WTC11 (cell line): ENCODE results near the gene ITPRID1. TPM values are rescaled to one million over a fixed set of nuclear protein-coding genes. Genes with fewer than 3 reads are reported as not detected.

ENCODE experiments used
- ATAC-seq: fragments of 200-7000 bp; cut with Tn5 transposase; 2 replicates; pipeline ENCODE4 v1.10.0; 2021; ENCODE audit warnings: mild to moderate bottlenecking, moderate library complexity
- CTCF ChIA-PET: fragments of 300-600 bp; sonication (Branson Sonifier 250); formaldehyde crosslinking; loops from one replicate; lab custom pipeline; 2021; ENCODE audit warnings: antibody characterized with exemption; lab: Charles Lee
- POLR2A ChIA-PET: fragments of 350-600 bp; sonication (Branson Sonifier 250); formaldehyde crosslinking; loops from one replicate; lab custom pipeline; 2021; ENCODE audit warnings: antibody characterized with exemption; lab: Charles Lee
- DNase-seq: peaks from one replicate; pipeline ENCODE4 v3.0.0; 2021; ENCODE audit warnings: low spot score
- H3K27ac Mint-ChIP-seq: 2 replicates; pipeline ENCODE4 v1.8.0; 2021; ENCODE audit warnings: mixed read lengths
- H3K27me3 Mint-ChIP-seq: 2 replicates; pipeline ENCODE4 v1.8.0; 2021; ENCODE audit warnings: low read depth, mild to moderate bottlenecking, moderate library complexity, mixed read lengths
- H3K36me3 Mint-ChIP-seq: 2 replicates; pipeline ENCODE4 v1.8.0; 2021; ENCODE audit warnings: mixed read lengths
- H3K4me1 Mint-ChIP-seq: 2 replicates; pipeline ENCODE4 v1.8.0; 2022; ENCODE audit warnings: mixed read lengths
- H3K4me3 Mint-ChIP-seq: 2 replicates; pipeline ENCODE4 v1.8.0; 2021; ENCODE audit warnings: mild to moderate bottlenecking, moderate library complexity, mixed read lengths
- H3K9me3 Mint-ChIP-seq: 2 replicates; pipeline ENCODE4 v1.8.0; 2021; ENCODE audit warnings: mixed read lengths
- ATF1 ChIP-seq: sonication (generic); formaldehyde crosslinking; IDR thresholded peaks from 2 replicates; pipeline ENCODE4 v1.8.1; 2023; ENCODE audit warnings: mild to moderate bottlenecking, moderate library complexity, missing genetic modification reagents
- ATF3 ChIP-seq: sonication (generic); formaldehyde crosslinking; conservative IDR thresholded peaks from 2 replicates; pipeline ENCODE4 v1.8.1; 2022; ENCODE audit warnings: mild to moderate bottlenecking, missing genetic modification reagents
- FOXJ3 ChIP-seq: sonication (generic); formaldehyde crosslinking; IDR thresholded peaks from 2 replicates; pipeline ENCODE4 v1.9.0; 2021; ENCODE audit warnings: missing genetic modification reagents, mild to moderate bottlenecking, borderline replicate concordance
- GTF2I ChIP-seq: fragments of 250-450 bp; sonication (Bioruptor Pico); conservative IDR thresholded peaks from 2 replicates; pipeline ENCODE4 v1.4.0; 2021; ENCODE audit warnings: mild to moderate bottlenecking
- HMGA2 ChIP-seq: fragments of 250-450 bp; sonication (Bioruptor Pico); IDR thresholded peaks from 2 replicates; pipeline ENCODE4 v1.4.0; 2021; ENCODE audit warnings: mild to moderate bottlenecking, moderate library complexity
- NFYB ChIP-seq: sonication (generic); formaldehyde crosslinking; conservative IDR thresholded peaks from 2 replicates; pipeline ENCODE4 v1.8.0; 2022; ENCODE audit warnings: low read depth, missing genetic modification reagents
- NR1H2 ChIP-seq: sonication (generic); formaldehyde crosslinking; IDR thresholded peaks from 2 replicates; pipeline ENCODE4 v1.9.0; 2021; ENCODE audit warnings: mild to moderate bottlenecking, moderate library complexity, missing genetic modification reagents
- OVOL2 ChIP-seq: fragments of 250-450 bp; sonication (Bioruptor Pico); IDR thresholded peaks from 2 replicates; pipeline ENCODE4 v1.9.0; 2021; ENCODE audit warnings: mild to moderate bottlenecking, borderline replicate concordance
- TCF7 ChIP-seq: sonication (generic); formaldehyde crosslinking; IDR thresholded peaks from 2 replicates; pipeline ENCODE4 v1.8.0; 2022; ENCODE audit warnings: mild to moderate bottlenecking, low read depth, missing genetic modification reagents, moderate library complexity
- ZBTB43 ChIP-seq: sonication (generic); formaldehyde crosslinking; IDR thresholded peaks from 2 replicates; pipeline ENCODE4 v1.8.1; 2023; ENCODE audit warnings: mild to moderate bottlenecking, missing genetic modification reagents
- ZNF423 ChIP-seq: fragments of 250-450 bp; sonication (Bioruptor Pico); IDR thresholded peaks from 2 replicates; pipeline ENCODE4 v2.1.2; 2022; ENCODE audit warnings: mild to moderate bottlenecking, moderate library complexity
- ZNF532 ChIP-seq: fragments of 250-450 bp; sonication (Bioruptor Pico); IDR thresholded peaks from 2 replicates; pipeline ENCODE4 v1.9.0; 2021; ENCODE audit warnings: mild to moderate bottlenecking, borderline replicate concordance
- total RNA-seq: library from RNA; stranded (reverse); gene quantifications from 3 replicates; pipeline ENCODE4 v1.2.3, GENCODE V29; 2021
- TF ChIP-seq, protein P1 (sequence below): sonication (generic); formaldehyde crosslinking; IDR thresholded peaks from 2 replicates; pipeline ENCODE4 v1.8.0; 2023; ENCODE audit warnings: missing genetic modification reagents, mild to moderate bottlenecking, borderline replicate concordance
- TF ChIP-seq, protein P2 (sequence below): fragments of 250-450 bp; sonication (Bioruptor Pico); IDR thresholded peaks from 2 replicates; pipeline ENCODE4 v1.9.0; 2021; ENCODE audit warnings: mild to moderate bottlenecking

The ITPRID1 gene
- total RNA-seq, 1 experiment from 2014 or later, result 0.98 TPM

GRCh38 chr7:31495653-31496052 lies 18.2 kb upstream of the ITPRID1 start (continued):
- TF ChIP-seq, protein P1, sequence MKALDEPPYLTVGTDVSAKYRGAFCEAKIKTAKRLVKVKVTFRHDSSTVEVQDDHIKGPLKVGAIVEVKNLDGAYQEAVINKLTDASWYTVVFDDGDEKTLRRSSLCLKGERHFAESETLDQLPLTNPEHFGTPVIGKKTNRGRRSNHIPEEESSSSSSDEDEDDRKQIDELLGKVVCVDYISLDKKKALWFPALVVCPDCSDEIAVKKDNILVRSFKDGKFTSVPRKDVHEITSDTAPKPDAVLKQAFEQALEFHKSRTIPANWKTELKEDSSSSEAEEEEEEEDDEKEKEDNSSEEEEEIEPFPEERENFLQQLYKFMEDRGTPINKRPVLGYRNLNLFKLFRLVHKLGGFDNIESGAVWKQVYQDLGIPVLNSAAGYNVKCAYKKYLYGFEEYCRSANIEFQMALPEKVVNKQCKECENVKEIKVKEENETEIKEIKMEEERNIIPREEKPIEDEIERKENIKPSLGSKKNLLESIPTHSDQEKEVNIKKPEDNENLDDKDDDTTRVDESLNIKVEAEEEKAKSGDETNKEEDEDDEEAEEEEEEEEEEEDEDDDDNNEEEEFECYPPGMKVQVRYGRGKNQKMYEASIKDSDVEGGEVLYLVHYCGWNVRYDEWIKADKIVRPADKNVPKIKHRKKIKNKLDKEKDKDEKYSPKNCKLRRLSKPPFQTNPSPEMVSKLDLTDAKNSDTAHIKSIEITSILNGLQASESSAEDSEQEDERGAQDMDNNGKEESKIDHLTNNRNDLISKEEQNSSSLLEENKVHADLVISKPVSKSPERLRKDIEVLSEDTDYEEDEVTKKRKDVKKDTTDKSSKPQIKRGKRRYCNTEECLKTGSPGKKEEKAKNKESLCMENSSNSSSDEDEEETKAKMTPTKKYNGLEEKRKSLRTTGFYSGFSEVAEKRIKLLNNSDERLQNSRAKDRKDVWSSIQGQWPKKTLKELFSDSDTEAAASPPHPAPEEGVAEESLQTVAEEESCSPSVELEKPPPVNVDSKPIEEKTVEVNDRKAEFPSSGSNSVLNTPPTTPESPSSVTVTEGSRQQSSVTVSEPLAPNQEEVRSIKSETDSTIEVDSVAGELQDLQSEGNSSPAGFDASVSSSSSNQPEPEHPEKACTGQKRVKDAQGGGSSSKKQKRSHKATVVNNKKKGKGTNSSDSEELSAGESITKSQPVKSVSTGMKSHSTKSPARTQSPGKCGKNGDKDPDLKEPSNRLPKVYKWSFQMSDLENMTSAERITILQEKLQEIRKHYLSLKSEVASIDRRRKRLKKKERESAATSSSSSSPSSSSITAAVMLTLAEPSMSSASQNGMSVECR (CRISPR knock-in tag), result no peak
- no peak for TF ChIP-seq ATF3 (CRISPR knock-in tag)
- no peak for TF ChIP-seq NFYB (CRISPR knock-in tag)

- no peak overlapping the region; the same call in 1 of the 2 replicates for H3K27ac Mint-ChIP-seq
- no peak for ATAC-seq
- TF ChIP-seq ZNF532 (CRISPR knock-in tag) (no peak), OVOL2 (CRISPR knock-in tag) (no peak), ATF1 (CRISPR knock-in tag) (no peak), FOXJ3 (CRISPR knock-in tag) (no peak), ZBTB43 (no peak), GTF2I (no peak), TCF7 (CRISPR knock-in tag) (no peak), ZNF423 (no peak), NR1H2 (CRISPR knock-in tag) (no peak), HMGA2 (no peak)
- TF ChIP-seq, protein P1 (CRISPR knock-in tag), result no peak
- TF ChIP-seq, protein P2, sequence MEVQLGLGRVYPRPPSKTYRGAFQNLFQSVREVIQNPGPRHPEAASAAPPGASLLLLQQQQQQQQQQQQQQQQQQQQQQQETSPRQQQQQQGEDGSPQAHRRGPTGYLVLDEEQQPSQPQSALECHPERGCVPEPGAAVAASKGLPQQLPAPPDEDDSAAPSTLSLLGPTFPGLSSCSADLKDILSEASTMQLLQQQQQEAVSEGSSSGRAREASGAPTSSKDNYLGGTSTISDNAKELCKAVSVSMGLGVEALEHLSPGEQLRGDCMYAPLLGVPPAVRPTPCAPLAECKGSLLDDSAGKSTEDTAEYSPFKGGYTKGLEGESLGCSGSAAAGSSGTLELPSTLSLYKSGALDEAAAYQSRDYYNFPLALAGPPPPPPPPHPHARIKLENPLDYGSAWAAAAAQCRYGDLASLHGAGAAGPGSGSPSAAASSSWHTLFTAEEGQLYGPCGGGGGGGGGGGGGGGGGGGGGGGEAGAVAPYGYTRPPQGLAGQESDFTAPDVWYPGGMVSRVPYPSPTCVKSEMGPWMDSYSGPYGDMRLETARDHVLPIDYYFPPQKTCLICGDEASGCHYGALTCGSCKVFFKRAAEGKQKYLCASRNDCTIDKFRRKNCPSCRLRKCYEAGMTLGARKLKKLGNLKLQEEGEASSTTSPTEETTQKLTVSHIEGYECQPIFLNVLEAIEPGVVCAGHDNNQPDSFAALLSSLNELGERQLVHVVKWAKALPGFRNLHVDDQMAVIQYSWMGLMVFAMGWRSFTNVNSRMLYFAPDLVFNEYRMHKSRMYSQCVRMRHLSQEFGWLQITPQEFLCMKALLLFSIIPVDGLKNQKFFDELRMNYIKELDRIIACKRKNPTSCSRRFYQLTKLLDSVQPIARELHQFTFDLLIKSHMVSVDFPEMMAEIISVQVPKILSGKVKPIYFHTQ (CRISPR knock-in tag), result no peak
- ChIA-PET POLR2A (no interaction called here), CTCF (no interaction called here)
- H3K4me3 Mint-ChIP-seq, result no peak overlapping the region
- DNase-seq, result no peak
- H3K4me1 Mint-ChIP-seq, result peaks cover 33% of the 10 kb centered on the region
- H3K9me3 Mint-ChIP-seq, result peaks cover 26% of the 10 kb centered on the region
- H3K36me3 Mint-ChIP-seq, result peaks cover 2% of the 10 kb centered on the region; the same call in 1 of the 2 replicates
- H3K27me3 Mint-ChIP-seq, result peaks cover 7% of the 10 kb centered on the region
Measured at GRCh38 chr7:31497516-31497915, 16.4 kb upstream of the ITPRID1 start.
